Body of pancreas (tissue), 4 donors: ENCODE measurements around the gene DDX41. TPM values are rescaled to one million over a fixed set of nuclear protein-coding genes. Genes with fewer than 3 reads are reported as not detected.

Source experiments
- ATAC-seq: fragments of 150-250 bp; one replicate; pipeline ENCODE4 v1.9.1; 2016
- DNase-seq, 4 donors: peaks; one replicate each; pipeline ENCODE4 v3.0.0-alpha.2; 2019
- H3K27ac ChIP-seq, 4 donors: fragments of 200-600 bp; sonication (generic); 1 replicate in 3 of 4; 2 replicates in 1 of 4; pipeline versions ENCODE4 v1.5.1 to v1.6.1; 2016 to 2019; ENCODE audit warnings: mild to moderate bottlenecking in 1 of 4, mixed read lengths in 1 of 4, moderate library complexity in 1 of 4
- H3K27me3 ChIP-seq, 2 donors: fragments of 200-600 bp; sonication (generic); one replicate each; pipeline ENCODE4 v1.6.0; 2016; ENCODE audit warnings: mild to moderate bottlenecking in 1 of 2
- H3K36me3 ChIP-seq, 2 donors: fragments of 200-600 bp; sonication (generic); replicated peaks in 1 of 2; 2 replicates each; pipeline ENCODE4 v1.5.1; 2016; ENCODE audit warnings: low read depth in 2 of 2; ENCODE audit not compliant: insufficient read depth in 1 of 2
- H3K4me1 ChIP-seq: fragments of 200-600 bp; sonication (generic); one replicate; pipeline ENCODE4 v1.6.0; 2016
- H3K4me3 ChIP-seq, 2 donors: fragments of 200-600 bp; sonication (generic); 1 replicate in 1 of 2; 2 replicates in 1 of 2; pipeline ENCODE4 v1.5.1; 2016 to 2019
- H3K9me3 ChIP-seq, 3 donors: fragments of 200-600 bp; sonication (generic); 1 replicate in 2 of 3; 2 replicates in 1 of 3; pipeline ENCODE4 v1.5.1; 2016
- CTCF ChIP-seq, 7 experiments: fragments of 450-650 bp in 4 of 7; fragments of 200-600 bp in 3 of 7; sonication (generic) in 3 of 7; IDR thresholded peaks; one replicate each; pipeline ENCODE4 v1.5.1; 2016 to 2019; ENCODE audit warnings: antibody characterized with exemption in 7 of 7
- POLR2A ChIP-seq, 3 donors: fragments of 450-650 bp; IDR thresholded peaks; one replicate each; pipeline ENCODE4 v1.6.1; 2016; ENCODE audit warnings: antibody characterized with exemption in 3 of 3, mild to moderate bottlenecking in 2 of 3
- WGBS, 2 donors: methylation state at CpG; one replicate each; pipeline ENCODE4 v1.1.5; 2017; 5-methylcytosine and 5-hydroxymethylcytosine counted together
- intact Hi-C: fragments of 100-400 bp; cut with DNase I; formaldehyde crosslinking; loops from one replicate; pipeline ENCODE4 v1.15.1; 2023
- total RNA-seq, 2 donors: library from RNA; depleted of rRNA; stranded (reverse); fragments of >200 nt; gene quantifications; one replicate each; pipeline ENCODE4 v1.1.0, GENCODE V29; 2016

The DDX41 gene
- total RNA-seq, 2 donors from 2014 or later = 86.1 to 115 TPM

- no peak for TF ChIP-seq CTCF (IDR thresholded peaks at IDR 0.05)
- no peak for TF ChIP-seq POLR2A (IDR thresholded peaks at IDR 0.05)
- Histone ChIP-seq H3K36me3 (no peaks in the 10 kb centered on the region), H3K4me3 (no peak overlapping the region), H3K27me3 (no peaks in the 10 kb centered on the region), H3K4me1 (peaks cover 32% of the 10 kb centered on the region), H3K9me3 (no peaks in the 10 kb centered on the region), H3K27ac (no peak overlapping the region)
- ATAC-seq (no peak), DNase-seq (no peak)
- WGBS, 2 donors = 51 to 69% methylated on average over 4 of the region's 4 CpGs
- intact Hi-C loops = loop anchor here (10.0 kb wide), 1 partner anchor 160 kb away; the partner anchor contains the start of gene MXD3
Observed at GRCh38 chr5:177474846-177475562, 41.8 kb downstream of the DDX41 start.

GRCh38 chr5:177474002-177474476, 42.7 kb downstream of the DDX41 start:
- WGBS, 2 donors = 63 to 68% methylated on average over 7 of the region's 7 CpGs
- Histone ChIP-seq H3K4me3 (no peak overlapping the region), H3K27me3 (no peaks in the 10 kb centered on the region), H3K27ac (peak overlapping the region in 1 of 4 donors; percentile 47), H3K36me3 (no peaks in the 10 kb centered on the region), H3K4me1 (peaks cover 23% of the 10 kb centered on the region), H3K9me3 (no peaks in the 10 kb centered on the region)
- no peak for TF ChIP-seq CTCF (IDR thresholded peaks at IDR 0.05)
- no peak for TF ChIP-seq POLR2A (IDR thresholded peaks at IDR 0.05)
- DNase-seq (no peak), ATAC-seq (no peak)
- intact Hi-C loops = loop anchor here (10.0 kb wide), 1 partner anchor 159 kb away; the partner anchor contains the start of gene MXD3

- TF ChIP-seq CTCF (IDR thresholded peaks at IDR 0.05) (no peak), POLR2A (IDR thresholded peaks at IDR 0.05) (peak in 2 of 3 donors; percentile 19 to 25)
- Histone ChIP-seq H3K4me3 (peak within 1 kb of the TSS; percentile 48 to 57), H3K9me3 (no peaks in the 10 kb centered on the region), H3K36me3 (no peaks in the 10 kb centered on the region), H3K4me1 (peaks cover 17% of the 10 kb centered on the region), H3K27ac (peak within 1 kb of the TSS in 2 of 4 donors; percentile 47 to 48), H3K27me3 (no peaks in the 10 kb centered on the region)
- intact Hi-C loops = loop anchor here (10.0 kb wide), 1 partner anchor 159 kb away; the partner anchor contains the start of gene MXD3
- ATAC-seq (peak; percentile 80), DNase-seq (peak; percentile 34 to 60 (median 50))
- WGBS, 2 donors = 1 to 12% methylated on average over 9 to 58 of the region's 69 CpGs
Observed at GRCh38 chr5:177473443-177474001, 43.2 kb downstream of the DDX41 start, which contains the start of gene DBN1. TSS of gene DBN1 (minus strand) at chr5:177473634. CDS start at chr5:177473521, 113 bp downstream.

- ATAC-seq (peak; percentile 48), DNase-seq (peak in 2 of 4 donors; percentile 37 to 38)
- Histone ChIP-seq H3K27me3 (no peaks in the 10 kb centered on the region), H3K9me3 (no peaks in the 10 kb centered on the region), H3K36me3 (no peaks in the 10 kb centered on the region), H3K4me3 (peak overlapping the region; percentile 48 to 57), H3K27ac (peak overlapping the region in 2 of 4 donors; percentile 47 to 48), H3K4me1 (peaks cover 17% of the 10 kb centered on the region)
- TF ChIP-seq POLR2A (IDR thresholded peaks at IDR 0.05) (no peak), CTCF (IDR thresholded peaks at IDR 0.05) (no peak)
- intact Hi-C loops = loop anchor here (10.0 kb wide), 1 partner anchor 158 kb away; the partner anchor contains the start of gene MXD3
- WGBS, 2 donors = 3 to 13% methylated on average over 12 to 68 of the region's 93 CpGs
Observed at GRCh38 chr5:177472460-177473442, 44.0 kb downstream of the DDX41 start.
